Measurements from ENCODE around the gene CUL1.

GRCh38 chr7:148772297-148773089 lies 73.8 kb downstream of the CUL1 start:
- no peak for TF ChIP-seq CTCF (IDR thresholded peaks at IDR 0.05; ENCODE audit: extremely low read depth in 1 of 2, insufficient read depth in 1 of 2, low read depth in 1 of 2, low read length in 2 of 2)
- no peak for TF ChIP-seq EZH2 (IDR thresholded peaks at IDR 0.05; ENCODE audit: borderline replicate concordance, low read depth, low read length, severe bottlenecking)
- TF ChIP-seq GATA2 (IDR thresholded peaks at IDR 0.05; ENCODE audit: insufficient read depth, insufficient read length, low read depth, low read length) = no peak
- no peak for TF ChIP-seq POLR2A (IDR thresholded peaks at IDR 0.05; ENCODE audit: low read depth, low read length)
- TF ChIP-seq POLR2AphosphoS5 (IDR thresholded peaks at IDR 0.05; ENCODE audit: insufficient read depth, low read depth, low read length) = peak; percentile 59
